Breast epithelium (tissue), 4 donors: ENCODE results near the gene BCL2A1. TPM values are rescaled to one million over a fixed set of nuclear protein-coding genes. Genes with fewer than 3 reads are reported as not detected.

Experiments
- DNase-seq, 2 donors: peaks; one replicate each; pipeline ENCODE4 v3.0.0-alpha.2; 2019; ENCODE audit warnings: low spot score in 2 of 2
- H3K27ac ChIP-seq, 2 donors: fragments of 200-600 bp; sonication (generic) in 1 of 2; one replicate each; pipeline ENCODE4 v1.5.1; 2016 to 2019; ENCODE audit warnings: mild to moderate bottlenecking in 1 of 2
- H3K27me3 ChIP-seq, 2 donors: fragments of 200-600 bp; sonication (generic) in 1 of 2; one replicate each; pipeline versions ENCODE4 v1.5.1 to v1.6.0; 2017 to 2019; ENCODE audit warnings: control low read depth in 1 of 2, mild to moderate bottlenecking in 1 of 2
- H3K36me3 ChIP-seq: fragments of 200-600 bp; one replicate; pipeline ENCODE4 v1.5.1; 2019
- H3K4me1 ChIP-seq, 2 donors: fragments of 200-600 bp; sonication (generic); one replicate each; pipeline ENCODE4 v1.5.1; 2016 to 2019; ENCODE audit warnings: control low read depth in 1 of 2
- H3K4me3 ChIP-seq, 3 donors: fragments of 200-600 bp; sonication (generic); 1 replicate in 2 of 3; 2 replicates in 1 of 3; pipeline ENCODE4 v1.5.1; 2016 to 2019; ENCODE audit warnings: mild to moderate bottlenecking in 3 of 3, moderate library complexity in 2 of 3
- H3K9me3 ChIP-seq, 2 donors: fragments of 200-600 bp; sonication (generic) in 1 of 2; one replicate each; pipeline ENCODE4 v1.5.1; 2016 to 2019; ENCODE audit warnings: control low read depth in 1 of 2
- POLR2A ChIP-seq: fragments of 450-650 bp; IDR thresholded peaks from one replicate; pipeline ENCODE4 v1.6.1; 2016; ENCODE audit warnings: antibody characterized with exemption, mild to moderate bottlenecking, moderate library complexity
- POLR2AphosphoS5 ChIP-seq, 3 donors: sonication (generic); formaldehyde crosslinking; IDR thresholded peaks; one replicate each; pipeline ENCODE4 v1.6.1; 2017; ENCODE audit warnings: antibody characterized with exemption in 3 of 3
- intact Hi-C: fragments of 100-400 bp; cut with DNase I; formaldehyde crosslinking; loops from one replicate; pipeline ENCODE4 v1.15.1; 2023; ENCODE audit warnings: low total_unique reads
- total RNA-seq, 3 donors: library from RNA; depleted of rRNA; stranded (reverse); fragments of >200 nt; gene quantifications; one replicate each; pipeline ENCODE4 v1.1.0, GENCODE V29; 2016
- TF ChIP-seq, protein P1 (sequence below), 3 donors: fragments of 450-650 bp; IDR thresholded peaks; one replicate each; pipeline ENCODE4 v1.5.1; 2016 to 2017; ENCODE audit warnings: antibody characterized with exemption in 3 of 3, mild to moderate bottlenecking in 3 of 3, moderate library complexity in 3 of 3

BCL2A1 gene
- total RNA-seq, 3 donors from 2014 or later: 1.4 to 12.6 (median 1.6) TPM

DNA sequence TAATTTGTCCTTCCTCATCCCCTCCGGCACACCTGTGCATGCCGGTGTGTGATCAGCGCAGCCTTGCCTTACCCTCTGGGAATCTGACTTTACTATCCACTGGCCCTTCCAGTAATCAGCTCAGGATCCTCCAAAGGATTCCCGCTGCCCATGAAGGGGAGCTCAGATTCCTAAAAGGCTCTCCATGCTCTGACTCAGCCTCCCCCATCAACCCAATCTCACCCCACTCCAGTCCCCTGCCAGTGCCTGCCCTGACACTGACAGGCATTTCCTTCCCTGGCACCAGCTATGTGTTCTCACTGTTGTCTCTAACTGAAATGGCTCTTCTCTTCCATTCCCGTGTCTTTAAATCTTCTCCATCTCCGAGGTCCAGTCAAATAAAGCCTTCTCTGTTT, 7.3 kb upstream of the BCL2A1 start:
- DNase-seq: no peak
- intact Hi-C loops: no loop called here
- H3K9me3 ChIP-seq: no peaks in the 10 kb centered on the region
- H3K4me3 ChIP-seq: no peak overlapping the region
- H3K27me3 ChIP-seq: no peaks in the 10 kb centered on the region
- TF ChIP-seq, protein P1, sequence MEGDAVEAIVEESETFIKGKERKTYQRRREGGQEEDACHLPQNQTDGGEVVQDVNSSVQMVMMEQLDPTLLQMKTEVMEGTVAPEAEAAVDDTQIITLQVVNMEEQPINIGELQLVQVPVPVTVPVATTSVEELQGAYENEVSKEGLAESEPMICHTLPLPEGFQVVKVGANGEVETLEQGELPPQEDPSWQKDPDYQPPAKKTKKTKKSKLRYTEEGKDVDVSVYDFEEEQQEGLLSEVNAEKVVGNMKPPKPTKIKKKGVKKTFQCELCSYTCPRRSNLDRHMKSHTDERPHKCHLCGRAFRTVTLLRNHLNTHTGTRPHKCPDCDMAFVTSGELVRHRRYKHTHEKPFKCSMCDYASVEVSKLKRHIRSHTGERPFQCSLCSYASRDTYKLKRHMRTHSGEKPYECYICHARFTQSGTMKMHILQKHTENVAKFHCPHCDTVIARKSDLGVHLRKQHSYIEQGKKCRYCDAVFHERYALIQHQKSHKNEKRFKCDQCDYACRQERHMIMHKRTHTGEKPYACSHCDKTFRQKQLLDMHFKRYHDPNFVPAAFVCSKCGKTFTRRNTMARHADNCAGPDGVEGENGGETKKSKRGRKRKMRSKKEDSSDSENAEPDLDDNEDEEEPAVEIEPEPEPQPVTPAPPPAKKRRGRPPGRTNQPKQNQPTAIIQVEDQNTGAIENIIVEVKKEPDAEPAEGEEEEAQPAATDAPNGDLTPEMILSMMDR (IDR thresholded peaks at IDR 0.05): no peak
- TF ChIP-seq POLR2A (no peak), POLR2AphosphoS5 (IDR thresholded peaks at IDR 0.05) (no peak)
- no peaks in the 10 kb centered on the region for H3K4me1 ChIP-seq
- H3K36me3 ChIP-seq: no peaks in the 10 kb centered on the region
- H3K27ac ChIP-seq: peak overlapping the region; percentile 62 to 80

DNA sequence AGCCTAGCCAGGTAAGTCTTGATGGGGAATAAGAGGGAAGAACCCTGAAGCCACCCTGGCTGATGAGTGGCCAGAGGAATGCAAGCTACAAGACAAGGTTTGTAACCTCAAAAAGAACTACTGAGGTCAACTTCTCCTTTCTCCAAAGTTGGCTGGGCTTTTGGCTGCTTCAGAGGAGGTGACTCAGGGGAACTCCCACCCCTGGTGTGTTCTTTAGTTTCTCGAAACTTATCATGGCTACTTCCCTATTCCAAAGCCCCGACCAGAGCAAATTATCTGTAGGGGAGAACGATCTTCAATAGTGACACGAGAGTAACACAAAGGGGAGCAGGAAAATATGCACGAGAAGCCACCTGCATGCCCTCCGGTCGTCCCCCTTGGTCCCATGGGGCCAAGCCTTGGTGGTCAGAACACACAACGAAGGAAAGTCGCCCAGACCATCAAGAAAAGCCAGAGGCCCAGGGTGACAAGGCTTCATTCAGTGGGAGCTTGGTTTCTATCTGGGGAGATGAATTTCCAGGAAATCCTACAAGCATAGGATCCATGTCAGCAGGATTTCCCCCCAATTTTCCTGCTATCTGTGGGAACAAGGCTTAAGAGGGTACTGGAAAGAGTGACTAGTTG, 6.5 kb upstream of the BCL2A1 start:
- TF ChIP-seq POLR2AphosphoS5 (IDR thresholded peaks at IDR 0.05): no peak
- TF ChIP-seq, protein P1 (IDR thresholded peaks at IDR 0.05): no peak
- TF ChIP-seq POLR2A: no peak
- DNase-seq: no peak
- peak overlapping the region in 1 of 2 donors; percentile 62 for H3K27ac ChIP-seq

DNA sequence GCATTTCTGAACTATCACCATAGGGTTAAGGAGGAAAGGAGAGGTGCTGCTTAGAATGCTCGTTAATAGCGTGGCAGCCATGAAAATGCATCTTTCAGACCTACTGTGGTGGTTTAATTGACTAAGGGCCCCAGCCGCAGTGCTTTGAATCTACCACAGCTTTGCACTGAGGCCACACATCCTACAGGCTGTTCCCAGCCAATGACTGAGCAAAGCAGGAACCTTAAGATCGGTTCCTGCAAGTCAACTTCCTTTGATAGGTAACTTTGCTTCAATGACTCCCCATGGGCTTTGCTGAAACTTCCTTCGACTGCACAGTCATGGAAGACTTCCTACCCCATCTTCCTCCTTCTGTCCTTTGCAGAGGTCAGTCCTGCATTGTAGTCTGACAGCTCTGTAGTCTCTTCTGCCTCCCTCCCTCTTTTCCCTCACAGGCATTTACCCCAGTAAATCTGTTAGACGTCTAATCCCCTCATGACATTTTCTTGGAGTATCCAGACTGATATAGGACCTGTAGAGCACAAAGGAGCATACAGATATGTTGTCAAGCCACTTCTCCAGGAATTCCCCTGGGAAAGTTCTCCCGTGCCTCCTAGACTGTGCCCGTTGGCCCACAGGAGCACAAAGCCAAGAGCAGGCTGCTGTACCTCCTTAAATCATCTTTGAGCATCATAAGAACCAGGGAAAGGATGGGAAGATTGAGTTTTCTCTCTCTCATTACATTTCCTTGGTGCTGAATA, 2.6 kb upstream of the BCL2A1 start:
- intact Hi-C loops: no loop called here
- Histone ChIP-seq H3K36me3 (no peaks in the 10 kb centered on the region), H3K4me1 (no peaks in the 10 kb centered on the region), H3K4me3 (no peak overlapping the region), H3K27ac (no peak overlapping the region), H3K27me3 (no peaks in the 10 kb centered on the region), H3K9me3 (no peaks in the 10 kb centered on the region)
- TF ChIP-seq POLR2A: no peak
- TF ChIP-seq, protein P1 (IDR thresholded peaks at IDR 0.05): no peak
- TF ChIP-seq POLR2AphosphoS5 (IDR thresholded peaks at IDR 0.05): no peak
- DNase-seq: no peak

More for the DNA sequence above, 6.5 kb upstream of the BCL2A1 start:
- Histone ChIP-seq H3K36me3 (no peaks in the 10 kb centered on the region), H3K4me1 (no peaks in the 10 kb centered on the region), H3K4me3 (no peak overlapping the region), H3K27me3 (no peaks in the 10 kb centered on the region), H3K9me3 (no peaks in the 10 kb centered on the region)
- intact Hi-C loops: no loop called here

DNA sequence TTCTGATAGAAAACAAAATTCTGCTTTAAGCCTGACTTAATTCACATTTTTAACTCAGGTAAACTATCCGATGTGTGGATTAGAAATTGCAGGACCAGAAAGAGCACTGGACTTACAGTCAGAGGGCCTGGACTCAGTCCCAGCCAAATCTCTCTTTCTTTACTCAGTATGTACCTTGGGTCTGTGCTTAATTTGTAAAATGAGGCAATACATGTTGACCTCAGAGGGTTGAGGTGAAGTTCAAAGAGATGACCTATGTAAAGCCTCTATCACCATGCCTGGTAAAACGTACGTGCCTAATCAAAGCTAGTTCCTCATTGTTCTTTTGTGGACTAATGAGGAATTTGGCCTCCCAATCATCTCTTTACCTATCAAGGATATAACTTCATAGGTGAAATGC, 1.9 kb upstream of the BCL2A1 start:
- H3K27ac ChIP-seq: no peak overlapping the region
- TF ChIP-seq POLR2AphosphoS5 (IDR thresholded peaks at IDR 0.05) (no peak), POLR2A (no peak)
- TF ChIP-seq, protein P1 (IDR thresholded peaks at IDR 0.05): no peak
- no peaks in the 10 kb centered on the region for H3K9me3 ChIP-seq
- no peaks in the 10 kb centered on the region for H3K27me3 ChIP-seq
- H3K4me3 ChIP-seq: no peak overlapping the region
- intact Hi-C loops: no loop called here
- no peaks in the 10 kb centered on the region for H3K36me3 ChIP-seq
- no peaks in the 10 kb centered on the region for H3K4me1 ChIP-seq
- no peak for DNase-seq

DNA sequence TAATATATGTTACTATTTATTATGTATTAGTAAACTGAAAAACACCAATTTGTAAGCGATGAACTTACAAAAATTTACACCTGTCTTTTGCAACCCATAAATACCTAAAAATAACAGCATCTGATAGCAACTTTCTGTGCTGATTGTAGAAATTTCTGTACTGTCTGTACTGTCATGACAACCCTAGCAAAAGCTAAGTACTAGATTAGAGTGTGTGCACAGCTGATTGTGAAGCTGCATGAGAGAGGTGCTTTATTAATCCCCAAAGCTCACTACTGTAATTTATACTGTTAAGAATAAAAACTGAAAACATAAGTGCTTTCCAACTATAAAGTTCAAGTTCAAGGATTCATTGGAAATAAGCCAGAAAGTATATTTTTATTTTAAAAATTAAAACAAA, 815 bp downstream of the BCL2A1 start:
- Histone ChIP-seq H3K4me3 (no peak overlapping the region), H3K9me3 (no peaks in the 10 kb centered on the region), H3K27ac (no peak overlapping the region), H3K36me3 (no peaks in the 10 kb centered on the region), H3K27me3 (no peaks in the 10 kb centered on the region), H3K4me1 (no peaks in the 10 kb centered on the region)
- no peak for DNase-seq
- TF ChIP-seq POLR2AphosphoS5 (IDR thresholded peaks at IDR 0.05) (no peak), POLR2A (no peak)
- TF ChIP-seq, protein P1 (IDR thresholded peaks at IDR 0.05): no peak
- intact Hi-C loops: no loop called here
